Neural cell (in vitro differentiated cells): Measurements from ENCODE around the gene RNASEH1. TPM values are rescaled to one million over a fixed set of nuclear protein-coding genes. Genes with fewer than 3 reads are reported as not detected.

Experiments
- H2AFZ ChIP-seq: fragments of 200-600, 300-800 bp; sonication (generic), shearing (Covaris generic); 2 replicates; pipeline ENCODE4 v1.6.0; 2014; ENCODE audit warnings: low read depth, mild to moderate bottlenecking, antibody characterized with exemption, low read length, moderate library complexity
- H3F3A ChIP-seq: fragments of 200-600 bp; shearing (Covaris generic); 2 replicates; pipeline ENCODE4 v1.6.1; 2016; ENCODE audit warnings: mild to moderate bottlenecking, moderate library complexity, mixed read lengths, antibody characterized with exemption, low read length; ENCODE audit not compliant: insufficient read depth, poor library complexity, severe bottlenecking
- H3K27ac ChIP-seq: fragments of 200-600, 300-800 bp; sonication (generic), shearing (Covaris generic); 2 replicates; pipeline ENCODE4 v1.5.1; 2014; ENCODE audit warnings: mild to moderate bottlenecking, low read length, moderate library complexity
- H3K27me3 ChIP-seq: fragments of 300-800, 200-600 bp; sonication (generic), shearing (Covaris generic); 2 replicates; pipeline ENCODE4 v1.6.0; 2014; ENCODE audit warnings: mild to moderate bottlenecking, low read depth, low read length, moderate library complexity; ENCODE audit not compliant: insufficient read depth
- H3K36me3 ChIP-seq: fragments of 300-800, 200-600 bp; sonication (generic), shearing (Covaris generic); 2 replicates; pipeline ENCODE4 v1.5.1; 2014; ENCODE audit warnings: mild to moderate bottlenecking, antibody characterized with exemption, low read length, moderate library complexity; ENCODE audit not compliant: insufficient read depth
- H3K4me2 ChIP-seq: fragments of 300-800, 200-600 bp; sonication (generic), shearing (Covaris generic); 2 replicates; pipeline ENCODE4 v1.6.0; 2014; ENCODE audit warnings: mild to moderate bottlenecking, low read length
- H3K4me3 ChIP-seq: fragments of 300-800, 200-600 bp; sonication (generic), shearing (Covaris generic); 2 replicates; pipeline ENCODE4 v1.5.1; 2014; ENCODE audit warnings: mild to moderate bottlenecking, low read length, moderate library complexity
- H3K79me2 ChIP-seq: fragments of 200-600 bp; shearing (Covaris generic); replicated peaks from 2 replicates; pipeline ENCODE4 v1.6.0; 2014; ENCODE audit warnings: mild to moderate bottlenecking, low read length, moderate library complexity; ENCODE audit not compliant: insufficient read depth
- H3K9ac ChIP-seq: fragments of 300-800, 200-600 bp; sonication (generic), shearing (Covaris generic); 2 replicates; pipeline ENCODE4 v1.6.1; 2016; ENCODE audit warnings: mild to moderate bottlenecking, low read length, mixed read lengths
- H3K9me2 ChIP-seq: fragments of 200-600 bp; shearing (Covaris generic); 2 replicates; pipeline ENCODE4 v1.6.1; 2016; ENCODE audit warnings: mild to moderate bottlenecking, low read length, mixed read lengths; ENCODE audit not compliant: insufficient read depth
- H3K9me3 ChIP-seq: fragments of 200-600, 300-800 bp; sonication (generic), shearing (Covaris generic); 2 replicates; pipeline ENCODE4 v1.6.1; 2016; ENCODE audit warnings: mild to moderate bottlenecking, mixed run types, low read length, moderate library complexity, mixed read lengths
- H4K20me1 ChIP-seq: fragments of 200-600 bp; shearing (Covaris generic); 2 replicates; pipeline ENCODE4 v1.6.1; 2016; ENCODE audit warnings: mild to moderate bottlenecking, mixed run types; ENCODE audit not compliant: insufficient read depth
- CTCF ChIP-seq: fragments of 450-650 bp; IDR thresholded peaks from 2 replicates; pipeline ENCODE4 v1.5.1; 2014; ENCODE audit warnings: antibody characterized with exemption, mild to moderate bottlenecking, moderate library complexity; ENCODE audit not compliant: poor library complexity, severe bottlenecking
- EP300 ChIP-seq: fragments of 450-650 bp; conservative IDR thresholded peaks from 2 replicates; pipeline ENCODE4 v1.6.1; 2014; ENCODE audit warnings: antibody characterized with exemption, mild to moderate bottlenecking, moderate library complexity; ENCODE audit not compliant: poor library complexity, severe bottlenecking
- EZH2 ChIP-seq: fragments of 200-600, 300-800 bp; shearing (Covaris generic), sonication (generic); IDR thresholded peaks from 2 replicates; pipeline ENCODE4 v1.6.1; 2014; ENCODE audit warnings: antibody characterized with exemption, low read length, borderline replicate concordance, mild to moderate bottlenecking; ENCODE audit not compliant: insufficient read depth, poor library complexity, severe bottlenecking
- MXI1 ChIP-seq: fragments of 450-650 bp; conservative IDR thresholded peaks from 2 replicates; pipeline ENCODE4 v1.6.1; 2014; ENCODE audit warnings: antibody characterized with exemption, mild to moderate bottlenecking; ENCODE audit not compliant: poor library complexity, severe bottlenecking
- POLR2AphosphoS5 ChIP-seq: IDR thresholded peaks from 2 replicates; pipeline ENCODE4 v1.6.1; 2012
- RAD21 ChIP-seq: fragments of 450-650 bp; conservative IDR thresholded peaks from 2 replicates; pipeline ENCODE4 v1.6.1; 2014; ENCODE audit warnings: antibody characterized with exemption, mild to moderate bottlenecking, moderate library complexity
- SMC3 ChIP-seq: fragments of 450-650 bp; conservative IDR thresholded peaks from 2 replicates; pipeline ENCODE4 v1.6.1; 2014; ENCODE audit warnings: antibody characterized with exemption, mild to moderate bottlenecking, moderate library complexity; ENCODE audit not compliant: poor library complexity
- TAF1 ChIP-seq: IDR thresholded peaks from 2 replicates; pipeline ENCODE4 v1.6.1; 2012; ENCODE audit warnings: low read depth
- polyA plus RNA-seq: library from polyadenylated mRNA; depleted of rRNA; stranded (reverse); fragments of >200 nt; gene quantifications from 2 replicates; pipeline ENCODE4 v1.2.3, GENCODE V29; 2014
- TF ChIP-seq, protein P1 (sequence below): IDR thresholded peaks from 2 replicates; pipeline ENCODE4 v1.6.1; 2012; ENCODE audit warnings: borderline replicate concordance

Gene RNASEH1
- polyA plus RNA-seq, 1 donor from 2014 or later: 23.4 TPM

GRCh38 chr2:3529316-3530025 lies 28.7 kb downstream of the RNASEH1 start:
- no peak overlapping the region for H3K9ac ChIP-seq

DNA sequence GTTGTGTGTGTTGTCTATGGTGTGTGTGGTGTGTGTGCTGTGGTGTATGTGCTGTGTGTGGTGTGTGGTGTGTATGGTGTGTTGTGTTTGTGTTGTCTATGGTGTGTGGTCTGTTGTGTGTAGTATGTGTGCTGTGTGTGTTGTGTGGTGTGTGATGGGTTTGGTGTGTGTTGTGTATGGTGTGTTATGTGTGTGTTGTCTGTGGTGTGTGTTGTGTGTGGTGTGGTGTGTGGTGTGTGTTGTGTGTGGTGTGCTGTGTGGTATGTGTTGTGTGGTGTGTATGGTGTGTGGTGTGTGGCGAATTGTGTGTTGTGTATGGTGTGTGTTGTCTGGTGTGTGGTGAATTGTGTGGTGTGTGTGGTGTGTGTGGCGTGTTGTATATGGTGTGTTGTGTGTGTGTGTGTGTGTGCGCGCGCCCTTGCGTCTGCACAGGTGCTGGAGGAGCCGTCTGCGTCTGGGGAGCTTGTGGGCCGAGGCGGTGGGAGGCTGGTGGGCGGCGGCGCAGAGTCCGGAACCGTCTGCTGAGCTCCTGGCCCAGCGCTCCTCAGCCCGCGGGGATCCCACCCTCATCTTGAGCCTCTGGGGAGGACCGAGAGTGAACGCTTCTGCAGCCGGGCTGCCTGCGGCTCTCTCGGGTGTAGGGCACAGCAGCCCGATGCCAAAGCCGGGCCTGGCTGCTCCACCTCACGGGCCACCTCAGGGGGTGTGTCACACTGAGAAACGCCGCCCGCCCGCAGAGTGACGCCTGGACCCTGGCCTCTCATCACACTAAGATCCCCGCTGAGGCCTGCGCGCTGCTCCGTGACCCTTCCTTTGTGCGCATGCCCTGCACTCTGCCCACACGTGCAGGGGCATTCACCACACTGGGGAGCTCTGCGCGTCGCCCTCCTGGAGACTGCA lies 30.0 kb downstream of the RNASEH1 start:
- TF ChIP-seq TAF1 (no peak), RAD21 (no peak), EZH2 (no peak), POLR2AphosphoS5 (no peak), CTCF (no peak), MXI1 (no peak), EP300 (no peak), SMC3 (no peak)
- TF ChIP-seq, protein P1, sequence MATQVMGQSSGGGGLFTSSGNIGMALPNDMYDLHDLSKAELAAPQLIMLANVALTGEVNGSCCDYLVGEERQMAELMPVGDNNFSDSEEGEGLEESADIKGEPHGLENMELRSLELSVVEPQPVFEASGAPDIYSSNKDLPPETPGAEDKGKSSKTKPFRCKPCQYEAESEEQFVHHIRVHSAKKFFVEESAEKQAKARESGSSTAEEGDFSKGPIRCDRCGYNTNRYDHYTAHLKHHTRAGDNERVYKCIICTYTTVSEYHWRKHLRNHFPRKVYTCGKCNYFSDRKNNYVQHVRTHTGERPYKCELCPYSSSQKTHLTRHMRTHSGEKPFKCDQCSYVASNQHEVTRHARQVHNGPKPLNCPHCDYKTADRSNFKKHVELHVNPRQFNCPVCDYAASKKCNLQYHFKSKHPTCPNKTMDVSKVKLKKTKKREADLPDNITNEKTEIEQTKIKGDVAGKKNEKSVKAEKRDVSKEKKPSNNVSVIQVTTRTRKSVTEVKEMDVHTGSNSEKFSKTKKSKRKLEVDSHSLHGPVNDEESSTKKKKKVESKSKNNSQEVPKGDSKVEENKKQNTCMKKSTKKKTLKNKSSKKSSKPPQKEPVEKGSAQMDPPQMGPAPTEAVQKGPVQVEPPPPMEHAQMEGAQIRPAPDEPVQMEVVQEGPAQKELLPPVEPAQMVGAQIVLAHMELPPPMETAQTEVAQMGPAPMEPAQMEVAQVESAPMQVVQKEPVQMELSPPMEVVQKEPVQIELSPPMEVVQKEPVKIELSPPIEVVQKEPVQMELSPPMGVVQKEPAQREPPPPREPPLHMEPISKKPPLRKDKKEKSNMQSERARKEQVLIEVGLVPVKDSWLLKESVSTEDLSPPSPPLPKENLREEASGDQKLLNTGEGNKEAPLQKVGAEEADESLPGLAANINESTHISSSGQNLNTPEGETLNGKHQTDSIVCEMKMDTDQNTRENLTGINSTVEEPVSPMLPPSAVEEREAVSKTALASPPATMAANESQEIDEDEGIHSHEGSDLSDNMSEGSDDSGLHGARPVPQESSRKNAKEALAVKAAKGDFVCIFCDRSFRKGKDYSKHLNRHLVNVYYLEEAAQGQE: no peak
- H2AFZ ChIP-seq: no peak overlapping the region

More at GRCh38 chr2:3529316-3530025, 28.7 kb downstream of the RNASEH1 start:
- no peaks in the 10 kb centered on the region for H3K79me2 ChIP-seq
- H3K9me3 ChIP-seq: no peaks in the 10 kb centered on the region
- H3K4me3 ChIP-seq: no peak overlapping the region
- H3K27me3 ChIP-seq: no peaks in the 10 kb centered on the region
- H3K4me2 ChIP-seq: no peak overlapping the region
- no peaks in the 10 kb centered on the region for H3K9me2 ChIP-seq
- H2AFZ ChIP-seq: no peak overlapping the region
- H3K36me3 ChIP-seq: no peaks in the 10 kb centered on the region
- H3K27ac ChIP-seq: no peak overlapping the region
- no peaks in the 10 kb centered on the region for H3F3A ChIP-seq
- H4K20me1 ChIP-seq: no peaks in the 10 kb centered on the region
- TF ChIP-seq EP300: no peak

More for the DNA sequence above, 30.0 kb downstream of the RNASEH1 start:
- Histone ChIP-seq H3K27me3 (no peaks in the 10 kb centered on the region), H3K4me2 (no peak overlapping the region), H3K9me3 (no peaks in the 10 kb centered on the region), H3K9ac (no peak overlapping the region), H3K9me2 (no peaks in the 10 kb centered on the region), H3K4me3 (no peak overlapping the region), H4K20me1 (no peaks in the 10 kb centered on the region), H3K79me2 (no peaks in the 10 kb centered on the region), H3K27ac (no peak overlapping the region), H3K36me3 (no peaks in the 10 kb centered on the region), H3F3A (no peaks in the 10 kb centered on the region)
